GM18499 (cell line): Measurements from ENCODE around the gene TSC22D1.

Source experiments
- ATAC-seq: cut with Tn5 transposase; IDR thresholded peaks from one replicate; pipeline ENCODE4 v1.9.1; 2021; ENCODE audit warnings: moderate number of reproducible peaks; ENCODE audit not compliant: insufficient read depth, unreplicated experiment

Gene TSC22D1

GRCh38 chr13:44413095-44413494, 163.0 kb downstream of the TSC22D1 start:
- no peak for ATAC-seq

DNA sequence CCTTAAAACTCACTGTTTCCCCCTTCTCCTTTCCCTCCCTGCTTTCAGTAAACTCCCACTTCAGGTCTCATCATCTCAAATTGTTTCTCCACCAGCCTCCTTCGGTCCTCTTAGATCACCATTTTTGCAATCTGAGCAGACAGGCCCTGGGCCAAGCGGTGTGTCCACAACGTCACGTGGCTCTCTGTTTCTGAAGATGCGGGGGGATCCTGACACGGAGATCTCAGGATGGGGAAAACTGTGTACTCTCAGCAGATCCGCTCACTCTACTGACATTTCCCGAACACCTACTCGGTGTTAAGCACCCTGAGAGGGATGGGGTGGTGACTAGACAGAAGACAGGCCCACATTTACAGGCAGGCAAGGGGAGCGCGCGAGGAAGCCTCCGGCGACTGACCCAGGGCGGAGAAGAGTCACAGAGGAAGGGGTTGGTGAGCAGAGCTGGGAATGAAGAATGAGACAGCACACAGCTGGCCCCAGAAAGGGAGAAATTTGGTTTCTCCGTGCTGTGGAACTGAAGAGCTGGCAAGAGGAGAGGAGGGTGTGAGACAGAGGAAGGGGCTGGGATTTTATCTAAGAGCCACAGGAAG, 163.7 kb downstream of the TSC22D1 start:
- no peak for ATAC-seq

- ATAC-seq: no peak
Observed at GRCh38 chr13:44411841-44412240, 164.3 kb downstream of the TSC22D1 start.

DNA sequence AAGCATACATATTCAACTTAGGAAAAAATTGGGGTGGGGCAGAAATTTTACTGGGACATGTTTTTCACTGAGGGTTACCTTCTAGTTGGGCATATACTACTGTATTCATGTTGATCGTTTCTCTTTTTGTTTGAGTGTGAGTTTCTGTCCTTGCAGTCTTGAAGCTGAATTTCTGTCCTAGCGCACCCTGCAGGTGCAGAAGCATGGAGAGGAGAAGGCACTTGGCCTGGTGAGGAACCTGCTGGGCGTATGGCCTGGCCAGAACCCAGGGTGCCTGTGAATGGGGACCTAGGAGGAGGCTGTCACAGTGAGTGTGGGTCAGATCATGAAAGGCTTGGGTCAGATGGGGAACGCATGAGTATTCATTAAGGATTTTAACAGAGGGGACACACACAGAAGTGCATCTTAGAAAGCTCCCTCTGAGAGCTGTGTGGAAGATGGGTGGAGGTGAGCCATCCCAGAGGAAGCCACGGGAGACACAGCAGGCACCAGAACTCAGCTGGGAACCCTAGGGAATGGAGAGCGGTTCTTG, 165.7 kb downstream of the TSC22D1 start:
- ATAC-seq: no peak

GRCh38 chr13:44409595-44409994, 166.5 kb downstream of the TSC22D1 start:
- ATAC-seq: no peak

DNA sequence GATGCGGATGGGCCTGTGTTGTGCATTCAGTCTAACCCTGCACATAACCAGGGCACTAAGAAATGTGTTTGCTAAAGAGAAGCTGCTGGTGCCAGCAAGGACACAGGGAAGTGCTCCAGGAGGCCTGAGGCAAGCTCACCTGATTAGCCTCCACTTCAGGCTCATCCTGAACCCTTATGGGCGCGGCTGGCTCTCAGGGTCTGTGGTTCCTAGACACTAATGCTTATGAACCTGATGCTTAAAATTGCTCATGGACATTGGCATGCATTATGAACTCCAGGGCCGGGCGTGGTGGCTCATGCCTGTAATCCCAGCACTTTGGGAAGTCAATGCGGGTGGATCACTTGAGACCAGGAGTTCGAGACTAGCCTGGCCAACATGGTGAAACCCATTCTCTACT, 168.2 kb downstream of the TSC22D1 start:
- ATAC-seq: no peak

- ATAC-seq: no peak
Observed at GRCh38 chr13:44407379-44407778, 168.8 kb downstream of the TSC22D1 start.

DNA sequence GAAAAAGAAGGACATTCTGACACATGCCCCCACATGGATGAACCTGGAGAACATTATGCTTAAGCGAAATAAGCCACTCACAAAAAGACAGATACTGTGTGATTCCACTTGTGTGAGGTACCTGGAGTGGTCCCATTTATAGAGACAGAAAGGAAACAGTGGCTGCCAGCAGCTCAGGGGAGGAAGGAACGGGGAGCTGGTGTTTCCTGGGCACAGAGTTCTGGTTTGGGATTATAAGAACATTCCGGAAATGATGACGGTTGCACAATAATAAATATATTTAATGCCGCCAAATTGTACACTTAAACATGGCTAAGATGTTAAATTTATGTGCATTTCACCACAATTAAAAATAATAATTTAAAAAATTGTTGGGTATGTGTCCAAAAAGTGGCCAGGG, 169.5 kb downstream of the TSC22D1 start:
- ATAC-seq: no peak

DNA sequence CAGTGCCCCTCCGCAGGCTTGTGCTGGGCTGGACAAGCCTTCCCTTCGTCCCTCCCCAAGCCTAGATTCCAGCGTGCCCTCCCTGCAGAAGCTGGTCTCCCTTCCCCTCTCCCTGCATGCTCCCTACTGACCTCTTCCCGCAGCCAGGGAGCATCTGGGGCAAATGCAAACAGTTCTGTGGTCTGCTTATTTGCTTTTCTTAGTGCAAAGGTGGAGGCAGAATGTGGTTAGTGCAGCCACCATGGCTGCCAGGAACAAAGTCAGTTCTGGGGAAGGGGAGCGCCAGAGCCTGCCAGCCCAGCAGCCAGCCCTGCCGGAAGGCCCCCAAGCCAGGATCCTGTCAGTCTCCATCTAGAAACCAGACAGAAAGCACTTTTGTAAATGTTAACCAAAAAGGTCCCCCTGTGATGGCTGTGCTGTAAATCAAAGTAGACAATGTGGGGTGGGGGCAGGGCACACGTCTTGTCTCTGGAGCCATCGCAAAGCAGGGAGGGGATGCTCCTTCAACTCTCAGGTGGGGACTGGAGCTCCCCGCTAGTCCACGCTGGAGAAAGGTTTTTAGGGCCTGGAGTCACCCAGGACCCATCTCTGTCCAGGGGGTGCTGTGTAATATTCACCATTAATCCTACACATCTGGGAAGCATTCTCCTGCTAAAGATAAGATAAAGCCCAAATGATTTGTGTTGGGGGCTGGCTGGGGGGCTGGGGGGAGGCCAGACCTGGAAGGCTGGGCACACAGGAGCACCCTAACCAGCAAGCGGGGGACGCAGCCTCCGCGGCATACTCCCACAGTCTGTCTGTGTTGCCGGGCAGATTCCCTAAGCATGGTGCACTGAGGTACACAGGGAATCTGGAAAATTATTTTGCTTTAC, 171.6 kb downstream of the TSC22D1 start:
- ATAC-seq: no peak

DNA sequence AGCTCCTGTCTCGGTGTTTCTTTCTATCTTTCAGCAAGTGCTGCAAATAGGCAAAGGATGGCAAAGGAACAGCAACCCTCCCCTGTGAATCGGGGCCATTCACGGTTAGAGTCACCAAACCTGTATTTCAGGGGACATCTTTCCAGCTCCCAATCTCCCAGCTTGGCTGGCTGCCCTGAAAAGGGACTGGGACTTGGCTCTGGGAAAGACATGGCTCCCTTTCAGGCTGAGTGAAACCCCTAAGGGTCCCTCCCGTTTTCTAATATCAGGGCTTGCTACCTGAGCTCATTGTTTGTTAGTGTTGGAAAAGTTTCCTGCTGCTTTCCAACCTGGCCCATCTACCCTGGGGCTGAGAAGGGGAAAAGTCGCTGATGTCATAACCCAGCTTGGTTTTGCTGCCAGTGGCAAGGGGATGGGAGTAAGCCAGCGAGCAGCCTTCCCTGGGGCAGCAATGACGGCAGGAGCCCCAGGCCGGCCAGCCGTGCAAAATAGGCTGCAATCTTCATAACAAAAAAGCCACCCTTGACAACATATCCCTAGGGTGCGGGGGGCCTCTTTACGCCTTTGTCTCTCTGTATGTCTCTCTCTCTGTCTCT, 172.6 kb downstream of the TSC22D1 start:
- ATAC-seq: no peak

DNA sequence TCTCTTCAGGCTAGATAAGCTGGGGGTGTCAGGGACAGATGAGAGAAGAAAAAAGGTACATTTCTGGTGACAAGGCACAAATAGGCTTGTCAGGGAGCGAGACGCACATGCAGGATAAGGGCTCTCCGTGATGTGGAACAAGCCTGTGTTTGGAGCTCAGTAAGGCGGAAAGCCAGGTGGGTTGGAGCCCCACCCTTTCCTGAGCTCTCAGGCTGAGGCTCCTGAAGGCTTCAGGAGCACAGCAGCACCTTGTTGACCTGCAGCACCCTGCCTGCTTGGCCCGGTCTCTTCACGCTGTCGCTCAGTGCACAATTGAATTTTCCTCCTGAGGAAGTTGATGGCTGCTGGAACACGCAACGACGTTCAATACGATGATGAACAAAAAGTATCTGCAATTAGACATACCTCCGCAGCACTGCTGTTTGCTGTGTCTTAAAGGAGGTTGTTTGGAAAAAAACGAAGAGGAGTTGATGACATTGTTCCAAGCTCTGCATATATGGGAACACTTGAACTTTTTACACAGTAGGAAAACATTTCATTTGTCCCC, 173.2 kb downstream of the TSC22D1 start:
- no peak for ATAC-seq

GRCh38 chr13:44401577-44401976, 174.6 kb downstream of the TSC22D1 start:
- ATAC-seq: no peak

DNA sequence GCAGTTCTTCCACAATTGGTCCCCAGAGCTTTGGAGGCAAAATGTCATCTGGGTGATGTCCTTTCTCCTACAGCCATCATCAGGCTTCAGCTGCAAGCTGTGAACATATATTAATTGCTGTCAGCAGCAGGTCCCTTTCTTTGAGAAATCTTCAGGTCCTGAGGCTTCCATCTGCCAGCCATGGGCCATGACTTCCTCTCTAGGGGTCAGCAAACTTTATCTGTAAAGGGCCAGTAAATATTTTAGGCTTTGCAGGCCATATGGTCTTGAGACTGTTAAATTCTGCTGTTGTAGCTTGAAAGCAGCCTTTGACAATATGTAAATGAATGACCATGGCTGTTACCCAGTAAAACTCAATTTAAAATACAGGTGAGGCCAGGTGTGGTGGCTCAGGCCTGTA, 175.4 kb downstream of the TSC22D1 start:
- no peak for ATAC-seq

DNA sequence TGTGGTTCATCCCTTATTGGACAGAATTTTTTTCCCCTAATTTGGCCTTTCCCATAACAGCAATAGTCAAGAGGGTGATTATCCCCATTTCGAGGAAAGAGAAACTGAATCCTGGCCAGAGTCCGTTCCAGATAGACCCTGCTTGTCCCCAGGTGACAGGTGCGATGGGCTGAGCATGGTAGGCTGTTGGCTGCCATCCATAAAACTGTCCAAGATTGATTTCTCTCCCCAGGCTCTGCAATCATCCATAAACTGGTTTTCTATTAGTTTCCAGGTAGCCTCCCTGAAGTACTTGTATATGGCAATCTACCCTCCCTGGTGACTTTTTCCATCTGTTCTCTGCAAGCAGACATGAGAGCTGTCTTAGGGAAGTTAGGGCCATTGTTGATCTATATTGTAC, 177.1 kb downstream of the TSC22D1 start:
- no peak for ATAC-seq

- ATAC-seq: no peak
Observed at GRCh38 chr13:44398606-44399005, 177.5 kb downstream of the TSC22D1 start.

- no peak for ATAC-seq
Observed at GRCh38 chr13:44397766-44398223, 178.3 kb downstream of the TSC22D1 start.

- ATAC-seq: no peak
Observed at GRCh38 chr13:44396701-44397580, 179.2 kb downstream of the TSC22D1 start.

GRCh38 chr13:44395976-44396694, 180.0 kb downstream of the TSC22D1 start:
- no peak for ATAC-seq

DNA sequence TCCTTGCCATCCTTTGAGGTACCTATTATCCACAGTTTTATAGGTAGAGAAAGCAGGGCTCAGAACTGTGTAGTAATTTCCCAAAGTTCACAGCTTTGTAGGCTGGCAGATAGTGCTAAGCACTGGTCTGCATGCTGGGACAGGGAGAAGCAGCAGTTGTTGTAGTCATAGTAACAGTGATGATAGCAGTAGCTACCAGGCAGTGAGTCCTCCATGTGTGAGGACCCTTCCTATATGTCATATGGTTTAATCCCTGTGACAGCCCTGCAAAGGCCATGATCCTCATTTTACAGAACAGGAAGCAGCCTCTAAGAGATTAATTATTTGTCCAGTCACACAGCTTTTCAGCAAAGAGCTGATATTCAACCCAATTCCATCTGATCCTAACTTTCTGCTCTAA, 181.5 kb downstream of the TSC22D1 start:
- ATAC-seq: no peak
